Neural cell (in vitro differentiated cells): ENCODE data around the gene NRARP. TPM values are rescaled to one million over a fixed set of nuclear protein-coding genes. Genes with fewer than 3 reads are reported as not detected.

Experiments used
- H2AFZ ChIP-seq: fragments of 200-600, 300-800 bp; sonication (generic), shearing (Covaris generic); 2 replicates; pipeline ENCODE4 v1.6.0; 2014; ENCODE audit warnings: low read depth, mild to moderate bottlenecking, antibody characterized with exemption, low read length, moderate library complexity
- H3F3A ChIP-seq: fragments of 200-600 bp; shearing (Covaris generic); 2 replicates; pipeline ENCODE4 v1.6.1; 2016; ENCODE audit warnings: mild to moderate bottlenecking, moderate library complexity, mixed read lengths, antibody characterized with exemption, low read length; ENCODE audit not compliant: insufficient read depth, poor library complexity, severe bottlenecking
- H3K27ac ChIP-seq: fragments of 200-600, 300-800 bp; sonication (generic), shearing (Covaris generic); 2 replicates; pipeline ENCODE4 v1.5.1; 2014; ENCODE audit warnings: mild to moderate bottlenecking, low read length, moderate library complexity
- H3K27me3 ChIP-seq: fragments of 300-800, 200-600 bp; sonication (generic), shearing (Covaris generic); 2 replicates; pipeline ENCODE4 v1.6.0; 2014; ENCODE audit warnings: mild to moderate bottlenecking, low read depth, low read length, moderate library complexity; ENCODE audit not compliant: insufficient read depth
- H3K36me3 ChIP-seq: fragments of 300-800, 200-600 bp; sonication (generic), shearing (Covaris generic); 2 replicates; pipeline ENCODE4 v1.5.1; 2014; ENCODE audit warnings: mild to moderate bottlenecking, antibody characterized with exemption, low read length, moderate library complexity; ENCODE audit not compliant: insufficient read depth
- H3K4me2 ChIP-seq: fragments of 300-800, 200-600 bp; sonication (generic), shearing (Covaris generic); 2 replicates; pipeline ENCODE4 v1.6.0; 2014; ENCODE audit warnings: mild to moderate bottlenecking, low read length
- H3K4me3 ChIP-seq: fragments of 300-800, 200-600 bp; sonication (generic), shearing (Covaris generic); 2 replicates; pipeline ENCODE4 v1.5.1; 2014; ENCODE audit warnings: mild to moderate bottlenecking, low read length, moderate library complexity
- H3K79me2 ChIP-seq: fragments of 200-600 bp; shearing (Covaris generic); replicated peaks from 2 replicates; pipeline ENCODE4 v1.6.0; 2014; ENCODE audit warnings: mild to moderate bottlenecking, low read length, moderate library complexity; ENCODE audit not compliant: insufficient read depth
- H3K9ac ChIP-seq: fragments of 300-800, 200-600 bp; sonication (generic), shearing (Covaris generic); 2 replicates; pipeline ENCODE4 v1.6.1; 2016; ENCODE audit warnings: mild to moderate bottlenecking, low read length, mixed read lengths
- H3K9me2 ChIP-seq: fragments of 200-600 bp; shearing (Covaris generic); 2 replicates; pipeline ENCODE4 v1.6.1; 2016; ENCODE audit warnings: mild to moderate bottlenecking, low read length, mixed read lengths; ENCODE audit not compliant: insufficient read depth
- H3K9me3 ChIP-seq: fragments of 200-600, 300-800 bp; sonication (generic), shearing (Covaris generic); 2 replicates; pipeline ENCODE4 v1.6.1; 2016; ENCODE audit warnings: mild to moderate bottlenecking, mixed run types, low read length, moderate library complexity, mixed read lengths
- H4K20me1 ChIP-seq: fragments of 200-600 bp; shearing (Covaris generic); 2 replicates; pipeline ENCODE4 v1.6.1; 2016; ENCODE audit warnings: mild to moderate bottlenecking, mixed run types; ENCODE audit not compliant: insufficient read depth
- EP300 ChIP-seq: fragments of 450-650 bp; conservative IDR thresholded peaks from 2 replicates; pipeline ENCODE4 v1.6.1; 2014; ENCODE audit warnings: antibody characterized with exemption, mild to moderate bottlenecking, moderate library complexity; ENCODE audit not compliant: poor library complexity, severe bottlenecking
- EZH2 ChIP-seq: fragments of 200-600, 300-800 bp; shearing (Covaris generic), sonication (generic); IDR thresholded peaks from 2 replicates; pipeline ENCODE4 v1.6.1; 2014; ENCODE audit warnings: antibody characterized with exemption, low read length, borderline replicate concordance, mild to moderate bottlenecking; ENCODE audit not compliant: insufficient read depth, poor library complexity, severe bottlenecking
- MXI1 ChIP-seq: fragments of 450-650 bp; conservative IDR thresholded peaks from 2 replicates; pipeline ENCODE4 v1.6.1; 2014; ENCODE audit warnings: antibody characterized with exemption, mild to moderate bottlenecking; ENCODE audit not compliant: poor library complexity, severe bottlenecking
- POLR2AphosphoS5 ChIP-seq: IDR thresholded peaks from 2 replicates; pipeline ENCODE4 v1.6.1; 2012
- RAD21 ChIP-seq: fragments of 450-650 bp; conservative IDR thresholded peaks from 2 replicates; pipeline ENCODE4 v1.6.1; 2014; ENCODE audit warnings: antibody characterized with exemption, mild to moderate bottlenecking, moderate library complexity
- SMC3 ChIP-seq: fragments of 450-650 bp; conservative IDR thresholded peaks from 2 replicates; pipeline ENCODE4 v1.6.1; 2014; ENCODE audit warnings: antibody characterized with exemption, mild to moderate bottlenecking, moderate library complexity; ENCODE audit not compliant: poor library complexity
- TAF1 ChIP-seq: IDR thresholded peaks from 2 replicates; pipeline ENCODE4 v1.6.1; 2012; ENCODE audit warnings: low read depth
- polyA plus RNA-seq: library from polyadenylated mRNA; depleted of rRNA; stranded (reverse); fragments of >200 nt; gene quantifications from 2 replicates; pipeline ENCODE4 v1.2.3, GENCODE V29; 2014
- TF ChIP-seq, protein P1 (sequence below): IDR thresholded peaks from 2 replicates; pipeline ENCODE4 v1.6.1; 2012; ENCODE audit warnings: borderline replicate concordance
- TF ChIP-seq, protein P2 (sequence below): fragments of 450-650 bp; IDR thresholded peaks from 2 replicates; pipeline ENCODE4 v1.5.1; 2014; ENCODE audit warnings: antibody characterized with exemption, mild to moderate bottlenecking, moderate library complexity; ENCODE audit not compliant: poor library complexity, severe bottlenecking

NRARP gene
- polyA plus RNA-seq, 1 donor from 2014 or later, result 2.3 TPM

DNA sequence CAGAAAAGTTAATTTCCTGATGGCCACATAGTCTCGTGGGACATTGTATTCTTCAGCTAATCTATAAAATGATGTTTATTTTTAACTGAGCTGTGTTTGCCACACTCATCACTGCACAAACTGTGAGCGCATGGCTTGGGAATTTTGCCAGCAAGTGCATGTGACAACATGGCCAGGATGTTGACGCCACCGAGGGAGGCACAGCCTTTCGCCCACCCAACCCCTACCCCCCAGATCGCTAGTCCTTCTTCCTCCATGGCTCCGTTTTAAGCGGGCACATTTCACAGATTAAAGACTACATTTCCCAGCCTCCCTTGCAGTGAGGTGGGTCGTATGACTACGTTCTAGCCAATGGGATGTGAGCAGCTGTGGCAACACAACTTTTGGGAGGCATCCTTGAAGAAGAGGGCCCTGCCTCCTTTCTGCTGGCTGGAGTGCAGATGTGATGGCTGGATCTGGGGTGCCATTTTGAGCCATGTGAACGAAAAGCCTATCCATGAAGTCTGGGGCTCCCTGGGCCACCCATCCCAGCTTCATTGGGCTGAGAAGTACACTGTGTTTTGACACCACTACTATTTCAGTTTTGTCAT lies 7.9 kb downstream of the NRARP start:
- H2AFZ ChIP-seq, result no peak overlapping the region
- no peak overlapping the region for H3K9ac ChIP-seq
- H3K4me2 ChIP-seq, result no peak overlapping the region
- no peaks in the 10 kb centered on the region for H3K27me3 ChIP-seq
- no peaks in the 10 kb centered on the region for H3K9me2 ChIP-seq
- H3K27ac ChIP-seq, result no peak overlapping the region
- no peaks in the 10 kb centered on the region for H3K9me3 ChIP-seq
- no peaks in the 10 kb centered on the region for H3K79me2 ChIP-seq
- no peak for TF ChIP-seq RAD21
- TF ChIP-seq, protein P1, sequence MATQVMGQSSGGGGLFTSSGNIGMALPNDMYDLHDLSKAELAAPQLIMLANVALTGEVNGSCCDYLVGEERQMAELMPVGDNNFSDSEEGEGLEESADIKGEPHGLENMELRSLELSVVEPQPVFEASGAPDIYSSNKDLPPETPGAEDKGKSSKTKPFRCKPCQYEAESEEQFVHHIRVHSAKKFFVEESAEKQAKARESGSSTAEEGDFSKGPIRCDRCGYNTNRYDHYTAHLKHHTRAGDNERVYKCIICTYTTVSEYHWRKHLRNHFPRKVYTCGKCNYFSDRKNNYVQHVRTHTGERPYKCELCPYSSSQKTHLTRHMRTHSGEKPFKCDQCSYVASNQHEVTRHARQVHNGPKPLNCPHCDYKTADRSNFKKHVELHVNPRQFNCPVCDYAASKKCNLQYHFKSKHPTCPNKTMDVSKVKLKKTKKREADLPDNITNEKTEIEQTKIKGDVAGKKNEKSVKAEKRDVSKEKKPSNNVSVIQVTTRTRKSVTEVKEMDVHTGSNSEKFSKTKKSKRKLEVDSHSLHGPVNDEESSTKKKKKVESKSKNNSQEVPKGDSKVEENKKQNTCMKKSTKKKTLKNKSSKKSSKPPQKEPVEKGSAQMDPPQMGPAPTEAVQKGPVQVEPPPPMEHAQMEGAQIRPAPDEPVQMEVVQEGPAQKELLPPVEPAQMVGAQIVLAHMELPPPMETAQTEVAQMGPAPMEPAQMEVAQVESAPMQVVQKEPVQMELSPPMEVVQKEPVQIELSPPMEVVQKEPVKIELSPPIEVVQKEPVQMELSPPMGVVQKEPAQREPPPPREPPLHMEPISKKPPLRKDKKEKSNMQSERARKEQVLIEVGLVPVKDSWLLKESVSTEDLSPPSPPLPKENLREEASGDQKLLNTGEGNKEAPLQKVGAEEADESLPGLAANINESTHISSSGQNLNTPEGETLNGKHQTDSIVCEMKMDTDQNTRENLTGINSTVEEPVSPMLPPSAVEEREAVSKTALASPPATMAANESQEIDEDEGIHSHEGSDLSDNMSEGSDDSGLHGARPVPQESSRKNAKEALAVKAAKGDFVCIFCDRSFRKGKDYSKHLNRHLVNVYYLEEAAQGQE, result no peak
- TF ChIP-seq EP300, result no peak
- no peak for TF ChIP-seq EZH2
- no peak for TF ChIP-seq SMC3
- no peak for TF ChIP-seq TAF1
- TF ChIP-seq, protein P2, sequence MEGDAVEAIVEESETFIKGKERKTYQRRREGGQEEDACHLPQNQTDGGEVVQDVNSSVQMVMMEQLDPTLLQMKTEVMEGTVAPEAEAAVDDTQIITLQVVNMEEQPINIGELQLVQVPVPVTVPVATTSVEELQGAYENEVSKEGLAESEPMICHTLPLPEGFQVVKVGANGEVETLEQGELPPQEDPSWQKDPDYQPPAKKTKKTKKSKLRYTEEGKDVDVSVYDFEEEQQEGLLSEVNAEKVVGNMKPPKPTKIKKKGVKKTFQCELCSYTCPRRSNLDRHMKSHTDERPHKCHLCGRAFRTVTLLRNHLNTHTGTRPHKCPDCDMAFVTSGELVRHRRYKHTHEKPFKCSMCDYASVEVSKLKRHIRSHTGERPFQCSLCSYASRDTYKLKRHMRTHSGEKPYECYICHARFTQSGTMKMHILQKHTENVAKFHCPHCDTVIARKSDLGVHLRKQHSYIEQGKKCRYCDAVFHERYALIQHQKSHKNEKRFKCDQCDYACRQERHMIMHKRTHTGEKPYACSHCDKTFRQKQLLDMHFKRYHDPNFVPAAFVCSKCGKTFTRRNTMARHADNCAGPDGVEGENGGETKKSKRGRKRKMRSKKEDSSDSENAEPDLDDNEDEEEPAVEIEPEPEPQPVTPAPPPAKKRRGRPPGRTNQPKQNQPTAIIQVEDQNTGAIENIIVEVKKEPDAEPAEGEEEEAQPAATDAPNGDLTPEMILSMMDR, result no peak
- no peak for TF ChIP-seq POLR2AphosphoS5
- no peak for TF ChIP-seq MXI1
- no peak overlapping the region for H3K4me3 ChIP-seq
- H3F3A ChIP-seq, result no peaks in the 10 kb centered on the region
- H3K36me3 ChIP-seq, result no peaks in the 10 kb centered on the region
- no peaks in the 10 kb centered on the region for H4K20me1 ChIP-seq

DNA sequence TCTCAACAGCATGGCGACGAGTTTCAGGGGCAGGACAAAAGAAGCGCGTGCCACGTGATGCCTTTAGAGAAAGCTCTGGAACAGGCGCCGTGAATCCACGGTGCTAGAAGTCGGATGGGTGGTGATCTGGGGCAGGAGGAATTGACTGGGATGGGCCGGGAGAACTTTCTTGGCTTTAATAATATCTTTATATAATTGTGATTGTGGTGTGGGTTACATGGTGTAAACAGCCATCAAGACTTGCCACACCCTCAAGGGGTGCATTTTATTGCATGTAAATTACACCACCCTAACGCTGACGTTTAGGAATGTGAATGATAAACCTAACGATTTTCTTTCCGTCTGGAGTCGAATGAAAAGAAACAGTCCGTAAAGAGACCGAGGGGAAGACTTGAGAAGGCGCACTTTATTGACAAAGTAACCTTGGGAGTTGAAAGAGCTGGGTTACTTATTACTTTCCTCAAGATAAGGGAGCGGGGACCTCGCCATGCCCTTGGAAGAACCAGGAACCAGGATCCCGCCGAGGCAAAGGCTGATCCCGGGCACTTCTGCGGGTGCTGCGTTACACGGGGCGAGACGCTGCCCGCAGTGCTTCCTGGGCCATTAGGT lies 8.5 kb downstream of the NRARP start:
- Histone ChIP-seq H3K4me3 (no peak overlapping the region), H3K9me3 (no peaks in the 10 kb centered on the region), H3K79me2 (no peaks in the 10 kb centered on the region), H3F3A (no peaks in the 10 kb centered on the region), H2AFZ (no peak overlapping the region), H4K20me1 (no peaks in the 10 kb centered on the region), H3K9ac (no peak overlapping the region), H3K9me2 (no peaks in the 10 kb centered on the region), H3K36me3 (no peaks in the 10 kb centered on the region), H3K4me2 (no peak overlapping the region), H3K27me3 (no peaks in the 10 kb centered on the region), H3K27ac (no peak overlapping the region)
- TF ChIP-seq, protein P1, result no peak
- TF ChIP-seq POLR2AphosphoS5 (no peak), RAD21 (no peak), TAF1 (no peak), SMC3 (no peak), EZH2 (no peak), MXI1 (no peak), EP300 (no peak)
- TF ChIP-seq, protein P2, result no peak
